HEK293 (cell line): ENCODE data around the gene PLEKHM1.

Experiments used
- CTCF ChIA-PET: fragments of 350-600 bp; formaldehyde crosslinking; extraction: SDS; loops from one replicate; lab custom pipeline; 2021; ENCODE audit warnings: antibody characterized with exemption; lab: Yijun Ruan, JAX
- POLR2A ChIA-PET: fragments of 300-600 bp; formaldehyde crosslinking; extraction: SDS; loops from one replicate; lab custom pipeline; 2020; ENCODE audit warnings: antibody characterized with exemption, inconsistent platforms; lab: Yijun Ruan, JAX
- H3K27ac ChIP-seq: fragments of 200-500 bp; sonication (Bioruptor generic); 2 replicates; pipeline ENCODE4 v1.5.1; 2014; ENCODE audit warnings: low read depth, low read length, control low read depth, inconsistent platforms; ENCODE audit errors: extremely low read depth
- H3K36me3 ChIP-seq, 2 experiments: fragments of 200-500 bp in 1 of 2; sonication (Bioruptor generic) in 1 of 2; 1 replicate in 1 of 2; 2 replicates in 1 of 2; pipeline ENCODE4 v1.5.1; 2014 to 2017; ENCODE audit warnings: inconsistent platforms in 2 of 2, low read length in 2 of 2; ENCODE audit not compliant: control insufficient read depth in 2 of 2, insufficient read depth in 1 of 2
- H3K4me1 ChIP-seq: fragments of 200-500 bp; sonication (Bioruptor generic); 2 replicates; pipeline ENCODE4 v1.5.1; 2014; ENCODE audit warnings: mild to moderate bottlenecking, low read length, inconsistent platforms; ENCODE audit not compliant: control insufficient read depth, insufficient read depth
- H3K4me3 ChIP-seq: 2 replicates; pipeline ENCODE4 v1.5.1; 2011; ENCODE audit warnings: low read depth, mild to moderate bottlenecking, control low read depth, low read length, moderate library complexity
- H3K9me3 ChIP-seq: fragments of 200-500 bp; sonication (Bioruptor generic); 2 replicates; pipeline ENCODE4 v1.5.1; 2014; ENCODE audit warnings: low read depth, low read length, inconsistent platforms; ENCODE audit not compliant: control insufficient read depth, insufficient read depth
- GLIS1 ChIP-seq: fragments of 450-650 bp; formaldehyde crosslinking; IDR thresholded peaks from 2 replicates; pipeline ENCODE4 v1.5.1; 2016; ENCODE audit warnings: missing biosample characterization, missing genetic modification characterization
- HIC1 ChIP-seq: fragments of 450-650 bp; formaldehyde crosslinking; IDR thresholded peaks from 2 replicates; pipeline ENCODE4 v1.5.1; 2016; ENCODE audit warnings: missing biosample characterization, missing genetic modification characterization
- KLF1 ChIP-seq: fragments of 450-650 bp; formaldehyde crosslinking; IDR thresholded peaks from 2 replicates; pipeline ENCODE4 v1.5.1; 2016; ENCODE audit warnings: missing biosample characterization, missing genetic modification characterization
- KLF7 ChIP-seq: fragments of 450-650 bp; formaldehyde crosslinking; IDR thresholded peaks from 2 replicates; pipeline ENCODE4 v1.5.1; 2016; ENCODE audit warnings: missing biosample characterization, missing genetic modification characterization, borderline replicate concordance
- MEIS1 ChIP-seq: sonication (generic); formaldehyde crosslinking; IDR thresholded peaks from 2 replicates; pipeline ENCODE4 v1.8.1; 2022; ENCODE audit warnings: missing genetic modification reagents, mild to moderate bottlenecking, borderline replicate concordance
- PRDM10 ChIP-seq: fragments of 450-650 bp; formaldehyde crosslinking; IDR thresholded peaks from 2 replicates; pipeline ENCODE4 v1.5.1; 2016; ENCODE audit warnings: missing biosample characterization, missing genetic modification characterization
- SP7 ChIP-seq: fragments of 450-650 bp; formaldehyde crosslinking; IDR thresholded peaks from 2 replicates; pipeline ENCODE4 v1.5.1; 2016; ENCODE audit warnings: missing biosample characterization, missing genetic modification characterization
- ZBTB6 ChIP-seq: fragments of 450-650 bp; formaldehyde crosslinking; IDR thresholded peaks from 2 replicates; pipeline ENCODE4 v1.5.1; 2017; ENCODE audit warnings: missing biosample characterization, missing genetic modification characterization
- ZFHX2 ChIP-seq: fragments of 450-650 bp; formaldehyde crosslinking; conservative IDR thresholded peaks from 2 replicates; pipeline ENCODE4 v1.5.1; 2016; ENCODE audit warnings: missing biosample characterization, missing genetic modification characterization
- ZIC2 ChIP-seq: fragments of 450-650 bp; formaldehyde crosslinking; IDR thresholded peaks from 2 replicates; pipeline ENCODE4 v1.5.1; 2016; ENCODE audit warnings: missing biosample characterization, missing genetic modification characterization
- ZNF324 ChIP-seq: fragments of 450-650 bp; formaldehyde crosslinking; IDR thresholded peaks from 2 replicates; pipeline ENCODE4 v1.5.1; 2016; ENCODE audit warnings: missing biosample characterization, missing genetic modification characterization
- ZNF548 ChIP-seq: fragments of 450-650 bp; formaldehyde crosslinking; IDR thresholded peaks from 2 replicates; pipeline ENCODE4 v1.5.1; 2016; ENCODE audit warnings: missing biosample characterization, missing genetic modification characterization
- ZNF600 ChIP-seq: fragments of 450-650 bp; formaldehyde crosslinking; IDR thresholded peaks from 2 replicates; pipeline ENCODE4 v1.5.1; 2016; ENCODE audit warnings: missing biosample characterization, missing genetic modification characterization
- ZNF658 ChIP-seq: fragments of 450-650 bp; formaldehyde crosslinking; IDR thresholded peaks from 2 replicates; pipeline ENCODE4; 2016; ENCODE audit warnings: missing biosample characterization, missing genetic modification characterization
- ZNF664 ChIP-seq: fragments of 450-650 bp; formaldehyde crosslinking; IDR thresholded peaks from 2 replicates; pipeline ENCODE4 v1.5.1; 2016; ENCODE audit warnings: missing biosample characterization, missing genetic modification characterization
- ZNF791 ChIP-seq: fragments of 450-650 bp; formaldehyde crosslinking; IDR thresholded peaks from 2 replicates; pipeline ENCODE4 v1.5.1; 2016; ENCODE audit warnings: missing biosample characterization, missing genetic modification characterization

PLEKHM1 gene

GRCh38 chr17:45440161-45440778 lies 50.3 kb downstream of the PLEKHM1 start (continued):
- TF ChIP-seq ZNF324 (tag by site-specific recombination) (no peak), SP7 (peak; percentile 47; the same call in 1 of the 2 replicates), KLF7 (tag by site-specific recombination) (no peak), ZNF548 (tag by site-specific recombination) (no peak), ZIC2 (tag by site-specific recombination) (peak; percentile 80), ZNF791 (tag by site-specific recombination) (no peak), GLIS1 (tag by site-specific recombination) (peak; percentile 79), ZNF664 (tag by site-specific recombination) (peak; percentile 88), MEIS1 (CRISPR knock-in tag) (0 out of 2 replicates have a peak, but pooled peaks have one; percentile 60), PRDM10 (tag by site-specific recombination) (peak; percentile 68)

DNA sequence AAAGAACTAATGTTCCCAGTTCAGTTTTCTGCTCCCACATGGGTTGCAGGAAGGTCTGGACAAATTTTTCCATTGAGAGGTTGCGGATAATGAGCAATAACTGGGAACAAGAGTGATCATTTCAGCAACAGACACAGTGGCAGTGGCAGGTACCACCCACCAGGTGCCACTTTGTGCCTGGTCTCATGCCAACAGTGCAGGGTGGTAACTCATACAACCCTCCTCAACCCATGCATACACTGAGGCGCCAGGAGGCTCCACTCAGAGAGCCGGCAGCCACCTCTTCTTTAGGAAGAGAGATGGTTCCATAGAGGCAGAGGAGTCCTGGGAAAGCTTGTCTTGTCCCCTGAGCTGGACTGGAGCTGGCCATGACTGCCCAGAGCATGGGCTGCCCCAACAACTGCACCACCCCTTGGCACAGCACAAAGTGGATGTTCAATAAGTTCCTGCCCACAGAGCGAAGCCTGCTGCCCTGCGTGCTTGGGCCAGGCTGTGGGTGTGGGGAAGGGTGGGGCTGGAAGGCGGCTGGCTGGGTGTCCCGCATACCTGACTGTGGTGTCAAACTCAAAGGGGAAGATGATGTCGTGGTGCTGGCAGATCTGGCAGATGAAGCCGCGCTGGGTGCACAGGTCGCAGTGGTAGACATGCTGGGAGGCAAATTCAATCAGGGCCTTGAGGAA lies 51.5 kb downstream of the PLEKHM1 start:
- Histone ChIP-seq H3K27ac (no peak overlapping the region), H3K36me3 (peaks cover 0 to 27% of the 10 kb centered on the region in 2 experiments; a peak in 2 of 3 replicates), H3K4me3 (no peak overlapping the region), H3K4me1 (no peaks in the 10 kb centered on the region; the same call in 1 of the 2 replicates), H3K9me3 (no peaks in the 10 kb centered on the region)
- CTCF ChIA-PET = interaction anchor here (1.1 kb wide), 1 partner anchor 14 kb away, joined by 4 read pairs; no protein-coding TSS in a partner anchor
- no peak for TF ChIP-seq ZNF658 (tag by site-specific recombination)
- TF ChIP-seq KLF1 (tag by site-specific recombination) = 0 out of 2 replicates have a peak, but pooled peaks have one; percentile 13
- no peak for TF ChIP-seq ZBTB6 (tag by site-specific recombination)
- POLR2A ChIA-PET = no interaction called here

DNA sequence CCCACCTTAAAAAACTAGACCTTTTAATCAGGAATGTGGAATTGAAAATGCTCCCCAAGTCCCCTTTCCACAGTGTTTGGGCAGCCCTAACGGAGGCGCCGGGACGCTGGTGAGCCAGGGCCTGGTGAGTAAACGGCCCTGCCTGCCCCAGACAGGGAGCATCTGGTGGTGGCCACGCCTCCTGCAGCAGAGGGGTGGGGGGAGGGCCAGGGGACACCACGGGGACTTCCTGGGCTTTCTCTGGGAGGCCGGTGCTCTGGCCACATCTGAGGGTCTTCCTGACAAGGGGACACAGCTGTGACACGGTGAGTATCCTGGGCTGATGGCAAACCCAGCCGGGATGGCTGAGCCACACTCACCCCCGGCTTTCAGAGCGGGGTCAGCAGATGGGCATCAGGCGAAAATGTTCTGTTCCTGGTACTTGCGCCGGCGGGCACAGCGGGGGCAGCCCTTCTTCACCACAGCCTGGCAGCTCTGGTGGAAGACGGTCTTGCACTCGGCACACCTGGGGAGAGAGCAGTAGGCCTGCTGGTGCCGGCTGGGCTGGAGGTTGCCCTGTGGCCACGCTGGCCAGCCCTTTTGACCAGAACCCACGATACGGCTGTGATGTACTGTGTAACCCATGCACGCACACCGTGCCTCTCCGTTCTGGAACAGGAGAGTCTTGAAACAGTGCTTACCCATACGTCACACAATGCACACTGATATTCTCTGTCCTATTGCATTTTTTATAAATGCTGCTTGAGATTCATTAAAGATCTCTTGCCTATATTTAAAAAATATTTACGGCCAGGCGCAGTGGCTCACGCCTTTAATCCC lies 52.8 kb downstream of the PLEKHM1 start:
- H3K9me3 ChIP-seq = no peaks in the 10 kb centered on the region
- ChIA-PET POLR2A (no interaction called here), CTCF (interaction anchor here (0.6 kb wide), 1 partner anchor 38 kb away, joined by 3 read pairs; no protein-coding TSS in a partner anchor)
- no peaks in the 10 kb centered on the region; the same call in 1 of the 2 replicates for H3K4me1 ChIP-seq
- H3K36me3 ChIP-seq = peaks cover 0 to 27% of the 10 kb centered on the region in 2 experiments; a peak in 2 of 3 replicates
- no peak overlapping the region for H3K27ac ChIP-seq
- no peak overlapping the region for H3K4me3 ChIP-seq
- TF ChIP-seq HIC1 (tag by site-specific recombination) = 0 out of 2 replicates have a peak, but pooled peaks have one; percentile 13
- peak; percentile 91 for TF ChIP-seq ZNF600
- TF ChIP-seq ZFHX2 = no peak
